Stomach (tissue), 4 donors: ENCODE results near the gene RBKS.

Experiments
- CTCF ChIP-seq, 7 experiments: fragments of 450-650 bp in 4 of 7; fragments of 200-600 bp in 3 of 7; sonication (generic) in 3 of 7; IDR thresholded peaks; one replicate each; pipeline ENCODE4 v1.5.1; 2016 to 2019; ENCODE audit warnings: antibody characterized with exemption in 7 of 7, control low read depth in 2 of 7, mild to moderate bottlenecking in 1 of 7
- EP300 ChIP-seq: sonication (generic); formaldehyde crosslinking; IDR thresholded peaks from one replicate; pipeline ENCODE4 v1.6.1; 2017; ENCODE audit warnings: antibody characterized with exemption
- POLR2A ChIP-seq, 4 donors: fragments of 450-650 bp; IDR thresholded peaks; one replicate each; pipeline ENCODE4 v1.6.1; 2016; ENCODE audit warnings: antibody characterized with exemption in 4 of 4, control low read depth in 2 of 4, mild to moderate bottlenecking in 1 of 4, moderate library complexity in 1 of 4
- POLR2AphosphoS5 ChIP-seq, 3 donors: sonication (generic); formaldehyde crosslinking; IDR thresholded peaks; one replicate each; pipeline ENCODE4 v1.6.1; 2016; ENCODE audit warnings: antibody characterized with exemption in 3 of 3

DNA sequence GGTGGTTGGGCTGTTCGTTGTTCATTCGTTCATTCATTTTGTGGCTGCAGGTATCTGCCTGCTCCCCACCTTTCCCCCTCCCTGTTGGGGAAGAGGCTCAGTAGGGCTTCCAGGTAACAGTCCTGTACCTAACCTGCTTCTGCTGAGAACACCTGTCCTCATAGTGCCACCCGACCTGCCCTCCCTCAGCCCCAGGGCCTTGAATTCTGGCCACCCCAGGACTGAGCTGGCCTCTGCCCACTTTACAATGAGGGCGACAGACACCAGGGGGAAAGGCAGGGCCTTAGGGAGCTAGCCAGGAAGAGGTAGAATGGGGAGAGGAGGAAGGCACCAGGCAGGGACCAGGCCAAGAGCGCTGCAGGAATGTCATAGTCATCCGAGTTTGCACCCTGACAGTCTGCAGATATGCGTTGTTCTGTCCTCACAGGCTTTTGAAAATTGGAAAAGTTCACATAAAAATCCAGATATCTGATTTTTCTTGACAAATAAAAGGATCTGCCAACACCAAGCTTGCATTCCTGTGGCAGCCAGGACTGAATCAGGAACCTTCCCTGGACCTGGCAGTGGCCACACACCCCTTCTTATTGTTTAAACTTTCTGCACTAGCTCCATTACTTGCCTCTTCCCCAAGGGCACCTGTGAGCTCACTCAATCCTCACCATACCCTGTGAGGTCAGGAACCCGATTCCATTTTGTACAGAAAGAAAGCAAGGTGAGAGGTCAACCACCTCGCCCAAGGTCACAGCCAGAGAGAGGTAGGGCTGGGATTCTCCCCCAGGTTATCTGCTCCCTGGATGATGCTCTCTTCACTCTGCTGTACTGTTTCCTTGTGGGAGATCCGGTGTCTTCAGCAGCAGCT is 153.9 kb downstream of the RBKS start:
- no peak for TF ChIP-seq CTCF (IDR thresholded peaks at IDR 0.05)
- no peak for TF ChIP-seq POLR2AphosphoS5 (IDR thresholded peaks at IDR 0.05)
- no peak for TF ChIP-seq POLR2A (IDR thresholded peaks at IDR 0.05)
- no peak for TF ChIP-seq EP300
